ENCODE results near the gene EGLN1.

EGLN1 gene

GRCh38 chr1:231334079-231334666 is 87.9 kb downstream of the EGLN1 start:
- peaks cover 33% of the 10 kb centered on the region for H3K4me1 Mint-ChIP-seq (ENCODE audit: low read depth)
- peaks cover 37% of the 10 kb centered on the region for H3K36me3 Mint-ChIP-seq (ENCODE audit: low read depth)
- no peaks in the 10 kb centered on the region for H3K9me3 Mint-ChIP-seq
- DNase-seq (ENCODE audit: low spot score): no peak
- H3K27ac Mint-ChIP-seq: no peak overlapping the region
- H3K27me3 Mint-ChIP-seq (ENCODE audit: low read depth): peaks cover 3% of the 10 kb centered on the region
- peak overlapping the region; percentile 66 for H3K4me3 Mint-ChIP-seq

DNA sequence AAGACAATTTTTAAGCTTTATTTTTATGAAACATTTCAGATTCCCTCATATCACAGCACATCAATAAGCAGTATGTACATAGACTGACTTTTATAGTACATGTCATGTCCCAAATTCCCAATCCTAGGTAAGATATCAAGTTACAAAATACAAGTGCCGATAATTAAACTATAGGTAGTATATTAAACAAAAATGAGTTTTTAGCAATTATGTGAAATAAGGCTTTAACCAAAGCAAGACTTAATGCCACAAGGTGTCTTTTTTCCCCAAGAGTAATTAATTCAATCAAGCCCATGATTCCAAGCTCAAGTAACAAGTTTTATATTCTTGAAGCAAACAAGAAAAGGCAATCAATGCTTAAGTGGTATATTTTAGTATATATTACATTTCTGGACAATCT is 89.3 kb downstream of the EGLN1 start:
- peaks cover 32% of the 10 kb centered on the region for H3K4me1 Mint-ChIP-seq (ENCODE audit: low read depth)
- DNase-seq (ENCODE audit: low spot score): no peak
- H3K4me3 Mint-ChIP-seq: no peak overlapping the region
- H3K9me3 Mint-ChIP-seq: no peaks in the 10 kb centered on the region
- H3K36me3 Mint-ChIP-seq (ENCODE audit: low read depth): peaks cover 34% of the 10 kb centered on the region
- H3K27me3 Mint-ChIP-seq (ENCODE audit: low read depth): peaks cover 2% of the 10 kb centered on the region
- H3K27ac Mint-ChIP-seq: no peak overlapping the region

DNA sequence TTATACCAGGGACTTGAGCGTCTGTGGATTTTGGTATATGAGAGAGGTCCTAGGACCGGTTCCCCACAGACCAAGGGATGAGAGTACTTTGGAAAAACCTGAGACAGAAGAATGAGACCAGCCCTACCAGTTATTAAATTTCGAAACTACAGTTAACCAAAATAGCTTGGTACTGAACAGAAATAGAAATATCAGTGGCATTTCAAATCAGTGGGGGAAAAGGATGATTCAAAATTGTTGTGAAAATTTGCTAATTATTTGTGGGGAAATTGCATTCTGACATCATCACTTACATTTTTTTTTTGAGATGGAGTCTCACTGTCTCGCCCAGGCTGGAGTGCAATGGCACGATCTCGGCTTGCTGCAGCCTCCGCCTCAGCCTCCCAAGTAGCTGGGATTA is 92.6 kb downstream of the EGLN1 start:
- no peak overlapping the region for H3K4me3 Mint-ChIP-seq
- no peaks in the 10 kb centered on the region for H3K9me3 Mint-ChIP-seq
- H3K4me1 Mint-ChIP-seq (ENCODE audit: low read depth): peaks cover 17% of the 10 kb centered on the region
- H3K36me3 Mint-ChIP-seq (ENCODE audit: low read depth): peaks cover 18% of the 10 kb centered on the region
- no peak for DNase-seq (ENCODE audit: low spot score)
- no peak overlapping the region for H3K27ac Mint-ChIP-seq
- peaks cover 4% of the 10 kb centered on the region for H3K27me3 Mint-ChIP-seq (ENCODE audit: low read depth)

- Mint-ChIP-seq H3K27me3 (ENCODE audit: low read depth) (peaks cover 4% of the 10 kb centered on the region), H3K4me1 (ENCODE audit: low read depth) (peaks cover 4% of the 10 kb centered on the region), H3K36me3 (ENCODE audit: low read depth) (peaks cover 8% of the 10 kb centered on the region), H3K27ac (no peak overlapping the region), H3K9me3 (no peaks in the 10 kb centered on the region), H3K4me3 (no peak overlapping the region)
- DNase-seq (ENCODE audit: low spot score): no peak
Observed at GRCh38 chr1:231327617-231328016, 94.5 kb downstream of the EGLN1 start.

DNA sequence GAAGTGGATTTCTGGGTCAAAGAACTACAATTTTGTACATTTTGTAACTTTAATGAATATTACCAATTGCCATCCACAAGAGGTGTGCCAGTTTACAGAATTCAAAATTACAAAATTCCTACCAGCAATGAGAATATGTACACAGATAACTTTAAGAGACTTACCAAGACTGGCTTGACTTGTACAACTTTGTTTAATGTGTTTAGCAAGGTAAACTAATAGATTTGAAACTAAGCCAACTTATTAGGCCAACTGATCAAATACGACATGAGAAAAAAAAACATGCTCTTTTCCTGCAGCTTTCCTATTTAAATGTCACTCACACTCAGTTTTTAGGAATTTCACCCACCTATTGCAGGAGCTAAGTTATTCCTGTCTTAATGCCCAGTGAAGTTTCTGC is 95.8 kb downstream of the EGLN1 start:
- Mint-ChIP-seq H3K4me3 (no peak overlapping the region), H3K36me3 (ENCODE audit: low read depth) (peaks cover under 1% of the 10 kb centered on the region), H3K27ac (no peak overlapping the region)

DNA sequence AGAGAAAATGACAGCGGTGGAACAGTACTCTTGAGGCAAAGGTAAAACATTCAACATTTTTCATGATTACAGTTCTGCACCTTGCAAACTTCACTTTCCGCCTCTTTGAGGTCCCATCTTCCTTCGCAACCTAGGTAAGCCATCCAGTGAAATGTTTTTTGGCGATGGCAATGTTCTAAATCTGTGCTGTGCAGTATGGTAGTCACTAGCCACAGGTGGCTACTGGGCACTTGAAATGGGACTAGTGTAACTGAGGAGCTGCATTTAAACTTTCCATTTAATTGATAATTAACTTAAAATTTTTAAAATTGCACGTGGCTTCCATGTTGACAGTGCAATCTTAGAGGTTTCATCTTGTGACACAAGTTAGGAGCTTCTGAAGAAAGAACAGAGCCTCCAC is 97.4 kb downstream of the EGLN1 start:
- Mint-ChIP-seq H3K4me3 (no peak overlapping the region), H3K27me3 (ENCODE audit: low read depth) (peaks cover 4% of the 10 kb centered on the region), H3K27ac (no peak overlapping the region), H3K36me3 (ENCODE audit: low read depth) (no peaks in the 10 kb centered on the region), H3K4me1 (ENCODE audit: low read depth) (peaks cover 3% of the 10 kb centered on the region), H3K9me3 (no peaks in the 10 kb centered on the region)
- no peak for DNase-seq (ENCODE audit: low spot score)

More for the DNA sequence above, 95.8 kb downstream of the EGLN1 start:
- Mint-ChIP-seq H3K4me1 (ENCODE audit: low read depth) (peaks cover 3% of the 10 kb centered on the region), H3K27me3 (ENCODE audit: low read depth) (peaks cover 4% of the 10 kb centered on the region), H3K9me3 (no peaks in the 10 kb centered on the region)
- DNase-seq (ENCODE audit: low spot score): no peak

DNA sequence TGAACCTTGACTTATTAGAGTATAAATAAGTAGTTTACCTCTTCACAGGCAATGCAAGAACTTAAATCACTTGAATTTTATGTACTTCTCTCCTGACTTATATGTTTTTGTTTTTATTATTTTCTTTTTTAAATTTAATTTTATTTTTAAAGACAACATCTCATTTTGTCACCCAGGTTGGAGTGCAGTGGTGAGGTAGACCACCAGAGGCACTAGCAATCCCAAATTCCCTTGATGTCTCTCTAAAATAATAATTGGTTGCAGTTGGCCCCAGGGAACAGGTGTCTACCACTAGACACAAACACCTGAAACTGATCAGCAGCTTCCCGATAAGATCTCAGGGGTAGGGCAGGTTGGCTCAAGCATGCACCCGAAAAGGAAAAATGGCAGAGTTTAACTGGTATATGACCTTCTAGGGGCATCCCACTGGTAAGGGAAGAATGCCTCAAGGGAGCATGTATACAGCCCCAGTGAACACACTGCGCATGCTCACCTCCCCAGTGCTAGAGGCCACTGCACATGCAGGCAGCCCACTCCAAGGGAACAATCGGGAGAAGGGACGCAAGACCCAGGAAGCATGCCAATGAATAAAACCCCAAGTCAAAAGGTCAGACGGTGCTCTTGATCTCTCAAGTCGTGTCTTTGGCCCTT is 99.1 kb downstream of the EGLN1 start:
- Mint-ChIP-seq H3K9me3 (no peaks in the 10 kb centered on the region), H3K36me3 (ENCODE audit: low read depth) (no peaks in the 10 kb centered on the region), H3K27me3 (ENCODE audit: low read depth) (peaks cover 4% of the 10 kb centered on the region), H3K4me1 (ENCODE audit: low read depth) (no peaks in the 10 kb centered on the region), H3K4me3 (no peak overlapping the region), H3K27ac (no peak overlapping the region)
- DNase-seq (ENCODE audit: low spot score): no peak

GRCh38 chr1:231319080-231319479 is 103.0 kb downstream of the EGLN1 start:
- H3K36me3 Mint-ChIP-seq (ENCODE audit: low read depth): no peaks in the 10 kb centered on the region
- no peaks in the 10 kb centered on the region for H3K27me3 Mint-ChIP-seq (ENCODE audit: low read depth)
- no peaks in the 10 kb centered on the region for H3K9me3 Mint-ChIP-seq
- no peak overlapping the region for H3K4me3 Mint-ChIP-seq
- H3K27ac Mint-ChIP-seq: no peak overlapping the region
- peaks cover 2% of the 10 kb centered on the region for H3K4me1 Mint-ChIP-seq (ENCODE audit: low read depth)
- DNase-seq (ENCODE audit: low spot score): no peak

GRCh38 chr1:231318568-231318967 is 103.5 kb downstream of the EGLN1 start:
- peaks cover 2% of the 10 kb centered on the region for H3K4me1 Mint-ChIP-seq (ENCODE audit: low read depth)
- DNase-seq (ENCODE audit: low spot score): no peak
- peaks cover under 1% of the 10 kb centered on the region for H3K27me3 Mint-ChIP-seq (ENCODE audit: low read depth)

DNA sequence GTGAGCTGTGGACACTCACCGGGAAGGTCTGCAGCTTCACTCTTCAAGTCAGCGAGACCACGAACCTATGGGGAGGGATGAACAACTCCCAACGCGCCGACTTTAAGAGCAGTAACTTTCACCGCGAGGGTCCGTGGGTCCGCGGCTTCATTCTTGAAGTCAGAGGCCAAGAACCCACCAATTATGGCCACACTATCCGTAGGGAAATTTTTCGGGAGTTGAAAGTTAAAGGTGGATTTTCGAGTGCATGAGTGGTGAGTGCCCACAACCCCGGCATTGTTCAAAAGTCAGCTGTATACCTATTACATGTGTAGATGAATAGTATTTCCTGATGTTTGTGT is 104.1 kb downstream of the EGLN1 start:
- no peaks in the 10 kb centered on the region for H3K9me3 Mint-ChIP-seq
- H3K4me3 Mint-ChIP-seq: no peak overlapping the region
- no peak for DNase-seq (ENCODE audit: low spot score)
- H3K27ac Mint-ChIP-seq: no peak overlapping the region
- H3K36me3 Mint-ChIP-seq (ENCODE audit: low read depth): no peaks in the 10 kb centered on the region
- peaks cover 2% of the 10 kb centered on the region for H3K4me1 Mint-ChIP-seq (ENCODE audit: low read depth)
- peaks cover 4% of the 10 kb centered on the region for H3K27me3 Mint-ChIP-seq (ENCODE audit: low read depth)

More at GRCh38 chr1:231318568-231318967, 103.5 kb downstream of the EGLN1 start:
- Mint-ChIP-seq H3K9me3 (no peaks in the 10 kb centered on the region), H3K4me3 (no peak overlapping the region), H3K27ac (no peak overlapping the region), H3K36me3 (ENCODE audit: low read depth) (no peaks in the 10 kb centered on the region)

GRCh38 chr1:231317306-231318014 is 104.6 kb downstream of the EGLN1 start:
- peaks cover 4% of the 10 kb centered on the region for H3K27me3 Mint-ChIP-seq (ENCODE audit: low read depth)
- no peak for DNase-seq (ENCODE audit: low spot score)
- no peaks in the 10 kb centered on the region for H3K36me3 Mint-ChIP-seq (ENCODE audit: low read depth)
- peaks cover 2% of the 10 kb centered on the region for H3K4me1 Mint-ChIP-seq (ENCODE audit: low read depth)
- no peak overlapping the region for H3K27ac Mint-ChIP-seq
- H3K9me3 Mint-ChIP-seq: no peaks in the 10 kb centered on the region
- no peak overlapping the region for H3K4me3 Mint-ChIP-seq

DNA sequence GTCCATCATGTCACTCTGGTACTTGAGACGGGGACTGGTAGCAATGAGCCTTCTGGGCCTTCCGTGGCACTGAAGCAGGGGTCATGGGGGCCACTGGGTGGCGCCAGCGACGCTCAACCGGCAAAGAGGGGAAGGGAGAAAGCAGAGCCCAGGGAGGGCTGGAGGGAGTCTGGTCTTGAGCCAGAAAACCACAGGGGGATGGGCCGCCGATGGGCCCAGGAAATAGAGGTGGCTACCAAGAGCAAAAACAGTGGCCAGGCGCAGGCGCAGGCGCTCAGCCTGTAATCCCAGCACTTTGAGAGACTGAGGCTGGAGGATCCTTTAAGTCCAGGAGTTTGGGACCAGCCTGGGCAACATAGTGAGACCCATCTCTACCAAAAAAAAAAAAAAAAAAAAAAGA is 106.2 kb downstream of the EGLN1 start:
- H3K4me3 Mint-ChIP-seq: no peak overlapping the region
- H3K4me1 Mint-ChIP-seq (ENCODE audit: low read depth): peaks cover 2% of the 10 kb centered on the region
- H3K27ac Mint-ChIP-seq: no peak overlapping the region
- H3K36me3 Mint-ChIP-seq (ENCODE audit: low read depth): no peaks in the 10 kb centered on the region
- peak; percentile 18 for DNase-seq (ENCODE audit: low spot score)
- H3K27me3 Mint-ChIP-seq (ENCODE audit: low read depth): peaks cover 4% of the 10 kb centered on the region
- no peaks in the 10 kb centered on the region for H3K9me3 Mint-ChIP-seq

Data from T-helper 2 cell treated with Interferon-gamma antibody and Interleukin-4, amounts not matched to agents 5 μg/mL and 100 μg/mL, for 36 hours (primary cell).